DMS53 treated with DMSO at 0.1 percent for 48 hours (cell line): ENCODE measurements around the gene DDX6.
"Not testable (repeated sequence)": the region's sequence is repeated elsewhere in the genome, so short reads cannot be mapped to it uniquely, and the experiment has no call there.

Experiments
- DNase-seq: peaks from one replicate; lab custom pipeline; 2025; ENCODE audit not compliant: unreplicated experiment; lab: John Stamatoyannopoulos, UW

Gene DDX6

GRCh38 chr11:118791961-118792569 lies 1.1 kb upstream of the DDX6 start:
- DNase-seq = no peak

GRCh38 chr11:118790357-118791110 lies 430 bp downstream of the DDX6 start:
- peak; percentile 43 for DNase-seq

- DNase-seq = peak; percentile 14
Measured at GRCh38 chr11:118789501-118790356, 1.2 kb downstream of the DDX6 start.

- no peak for DNase-seq
Measured at GRCh38 chr11:118786657-118787056, 4.3 kb downstream of the DDX6 start.

- DNase-seq = no peak
Measured at GRCh38 chr11:118785362-118785761, 5.6 kb downstream of the DDX6 start.

- DNase-seq = no peak
Measured at GRCh38 chr11:118783724-118784495, 7.1 kb downstream of the DDX6 start.

- DNase-seq = not testable (repeated sequence)
Measured at GRCh38 chr11:118783324-118783723, 7.6 kb downstream of the DDX6 start.

- no peak for DNase-seq
Measured at GRCh38 chr11:118778898-118779297, 12.1 kb downstream of the DDX6 start.

- no peak for DNase-seq
Measured at GRCh38 chr11:118774032-118774431, 16.9 kb downstream of the DDX6 start.

GRCh38 chr11:118771547-118772288 lies 19.2 kb downstream of the DDX6 start:
- DNase-seq = no peak

GRCh38 chr11:118768690-118769089 lies 22.3 kb downstream of the DDX6 start:
- DNase-seq = no peak

GRCh38 chr11:118766035-118766434 lies 24.9 kb downstream of the DDX6 start:
- no peak for DNase-seq

GRCh38 chr11:118765095-118765691 lies 25.8 kb downstream of the DDX6 start:
- not testable (repeated sequence) for DNase-seq

GRCh38 chr11:118763041-118763440 lies 27.9 kb downstream of the DDX6 start:
- no peak for DNase-seq

- DNase-seq = not testable (repeated sequence)
Measured at GRCh38 chr11:118761981-118762380, 29.0 kb downstream of the DDX6 start.

GRCh38 chr11:118757876-118758399 lies 33.0 kb downstream of the DDX6 start:
- DNase-seq = no peak

- no peak for DNase-seq
Measured at GRCh38 chr11:118752654-118753053, 38.3 kb downstream of the DDX6 start.

GRCh38 chr11:118749429-118749828 lies 41.5 kb downstream of the DDX6 start:
- no peak for DNase-seq

- DNase-seq = no peak
Measured at GRCh38 chr11:118748056-118748455, 42.9 kb downstream of the DDX6 start.
